ENCODE results near the gene SHISA8.
"Not testable (repeated sequence)": the region's sequence is repeated elsewhere in the genome, so short reads cannot be mapped to it uniquely, and the experiment has no call there.

SHISA8 gene

GRCh38 chr22:41874090-41874489, 40.8 kb downstream of the SHISA8 start:
- no peaks in the 10 kb centered on the region for H3K9me2 ChIP-seq (ENCODE audit: low read depth, low read length)
- no peaks in the 10 kb centered on the region for H3K9me3 ChIP-seq (ENCODE audit: low read length)
- H3K4me1 ChIP-seq (ENCODE audit: insufficient read depth, low read length, severe bottlenecking) = no peaks in the 10 kb centered on the region
- H3K9ac ChIP-seq (ENCODE audit: low read length) = no peak overlapping the region
- TF ChIP-seq EZH2 (IDR thresholded peaks at IDR 0.05; ENCODE audit: borderline replicate concordance, low read length) (no peak), CTCF (IDR thresholded peaks at IDR 0.05; ENCODE audit: low read length) (no peak)
- H4K20me1 ChIP-seq (ENCODE audit: insufficient read depth, low read length) = no peaks in the 10 kb centered on the region
- H3F3A ChIP-seq (ENCODE audit: insufficient read depth, low read length) = no peaks in the 10 kb centered on the region
- no peak overlapping the region for H2AFZ ChIP-seq (ENCODE audit: low read length)
- no peaks in the 10 kb centered on the region for H3K79me2 ChIP-seq (ENCODE audit: insufficient read depth, low read length)
- H3K4me3 ChIP-seq (ENCODE audit: low read depth, low read length, poor library complexity, severe bottlenecking) = no peak overlapping the region
- no peak overlapping the region for H3K27ac ChIP-seq (ENCODE audit: low read depth, low read length, poor library complexity, severe bottlenecking)
- H3K27me3 ChIP-seq (ENCODE audit: insufficient read depth, low read length) = no peaks in the 10 kb centered on the region
- no peak overlapping the region for H3K4me2 ChIP-seq (ENCODE audit: low read length)
- H3K36me3 ChIP-seq (ENCODE audit: insufficient read depth, low read length) = peaks cover 99% of the 10 kb centered on the region

GRCh38 chr22:41873391-41873790, 41.5 kb downstream of the SHISA8 start:
- Histone ChIP-seq H3K36me3 (ENCODE audit: insufficient read depth, low read length) (peaks cover 99% of the 10 kb centered on the region), H4K20me1 (ENCODE audit: insufficient read depth, low read length) (no peaks in the 10 kb centered on the region), H3K27ac (ENCODE audit: low read depth, low read length, poor library complexity, severe bottlenecking) (no peak overlapping the region), H3K79me2 (ENCODE audit: insufficient read depth, low read length) (no peaks in the 10 kb centered on the region), H3K27me3 (ENCODE audit: insufficient read depth, low read length) (no peaks in the 10 kb centered on the region), H3K9me2 (ENCODE audit: low read depth, low read length) (no peaks in the 10 kb centered on the region), H2AFZ (ENCODE audit: low read length) (no peak overlapping the region), H3K9me3 (ENCODE audit: low read length) (no peaks in the 10 kb centered on the region), H3F3A (ENCODE audit: insufficient read depth, low read length) (no peaks in the 10 kb centered on the region), H3K4me3 (ENCODE audit: low read depth, low read length, poor library complexity, severe bottlenecking) (no peak overlapping the region), H3K9ac (ENCODE audit: low read length) (no peak overlapping the region), H3K4me2 (ENCODE audit: low read length) (no peak overlapping the region), H3K4me1 (ENCODE audit: insufficient read depth, low read length, severe bottlenecking) (no peaks in the 10 kb centered on the region)
- no peak for TF ChIP-seq CTCF (IDR thresholded peaks at IDR 0.05; ENCODE audit: low read length)
- TF ChIP-seq EZH2 (IDR thresholded peaks at IDR 0.05; ENCODE audit: borderline replicate concordance, low read length) = no peak

DNA sequence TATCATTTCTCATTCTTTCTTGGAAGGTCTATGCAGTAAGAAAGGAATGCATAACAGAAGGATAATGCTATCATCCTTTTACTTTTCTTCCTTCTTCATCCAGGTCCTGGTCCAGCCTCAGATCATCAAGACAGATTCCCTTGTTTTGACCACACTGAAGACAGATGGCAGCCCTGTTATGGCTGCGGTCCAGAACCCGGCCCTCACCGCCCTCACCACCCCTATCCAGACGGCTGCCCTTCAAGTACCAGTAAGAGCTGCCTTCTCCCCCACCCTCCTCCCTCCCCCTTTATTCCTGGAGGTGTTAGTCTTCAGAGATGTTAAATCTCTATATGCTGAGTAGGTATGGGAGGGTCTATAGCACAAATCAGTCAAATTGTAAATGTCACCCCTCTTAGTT, 44.1 kb downstream of the SHISA8 start:
- H3K4me1 ChIP-seq (ENCODE audit: insufficient read depth, low read length, severe bottlenecking) = no peaks in the 10 kb centered on the region
- no peak overlapping the region for H3K9ac ChIP-seq (ENCODE audit: low read length)
- no peaks in the 10 kb centered on the region for H3K9me2 ChIP-seq (ENCODE audit: low read depth, low read length)
- no peaks in the 10 kb centered on the region for H3K27me3 ChIP-seq (ENCODE audit: insufficient read depth, low read length)
- no peak overlapping the region for H2AFZ ChIP-seq (ENCODE audit: low read length)
- peaks cover 3% of the 10 kb centered on the region; the same call in 1 of the 2 replicates for H3K79me2 ChIP-seq (ENCODE audit: insufficient read depth, low read length)
- no peak overlapping the region for H3K4me2 ChIP-seq (ENCODE audit: low read length)
- H3F3A ChIP-seq (ENCODE audit: insufficient read depth, low read length) = no peaks in the 10 kb centered on the region
- no peak overlapping the region for H3K27ac ChIP-seq (ENCODE audit: low read depth, low read length, poor library complexity, severe bottlenecking)
- no peak overlapping the region for H3K4me3 ChIP-seq (ENCODE audit: low read depth, low read length, poor library complexity, severe bottlenecking)
- H4K20me1 ChIP-seq (ENCODE audit: insufficient read depth, low read length) = no peaks in the 10 kb centered on the region
- peaks cover 98% of the 10 kb centered on the region for H3K36me3 ChIP-seq (ENCODE audit: insufficient read depth, low read length)
- H3K9me3 ChIP-seq (ENCODE audit: low read length) = no peaks in the 10 kb centered on the region
- TF ChIP-seq EZH2 (IDR thresholded peaks at IDR 0.05; ENCODE audit: borderline replicate concordance, low read length) = no peak
- TF ChIP-seq CTCF (IDR thresholded peaks at IDR 0.05; ENCODE audit: low read length) = no peak

DNA sequence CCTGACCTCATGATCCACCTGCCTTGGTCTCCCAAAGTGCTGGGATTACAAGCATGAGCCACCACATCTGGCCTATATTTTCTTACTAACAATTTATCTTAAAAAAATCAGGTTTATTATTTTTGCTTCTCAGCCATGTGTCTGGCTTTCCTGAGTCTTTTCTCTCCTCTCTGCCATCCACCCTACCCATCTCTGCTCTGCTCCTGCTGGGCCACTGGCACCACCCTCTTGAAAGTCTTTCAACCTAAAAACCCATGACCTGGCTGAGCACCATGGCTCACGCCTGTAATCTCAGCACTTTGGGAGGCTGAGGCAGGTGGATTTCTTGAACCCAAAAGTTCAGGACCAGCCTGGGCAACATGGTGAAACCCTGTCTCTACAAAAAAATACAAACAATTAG, 44.8 kb downstream of the SHISA8 start:
- H3F3A ChIP-seq (ENCODE audit: insufficient read depth, low read length); H3K27ac ChIP-seq (ENCODE audit: low read depth, low read length, poor library complexity, severe bottlenecking); H3K4me1 ChIP-seq (ENCODE audit: insufficient read depth, low read length, severe bottlenecking); H3K4me2 ChIP-seq (ENCODE audit: low read length); H3K79me2 ChIP-seq (ENCODE audit: insufficient read depth, low read length); H3K9ac ChIP-seq (ENCODE audit: low read length); H3K27me3 ChIP-seq (ENCODE audit: insufficient read depth, low read length); H3K4me3 ChIP-seq (ENCODE audit: low read depth, low read length, poor library complexity, severe bottlenecking); H2AFZ ChIP-seq (ENCODE audit: low read length); H4K20me1 ChIP-seq (ENCODE audit: insufficient read depth, low read length); H3K9me2 ChIP-seq (ENCODE audit: low read depth, low read length); H3K9me3 ChIP-seq (ENCODE audit: low read length): not testable (repeated sequence)
- peaks cover 98% of the 10 kb centered on the region for H3K36me3 ChIP-seq (ENCODE audit: insufficient read depth, low read length)

Measured in OCI-LY1 (cell line).